GM23338 (cell line): ENCODE measurements around the gene SPZ1. TPM values are rescaled to one million over a fixed set of nuclear protein-coding genes. Genes with fewer than 3 reads are reported as not detected.

Source experiments
- ATAC-seq: fragments of 200-7000 bp; cut with Tn5 transposase; 3 replicates; pipeline ENCODE4 v1.9.1; 2020
- DNase-seq: peaks from one replicate; pipeline ENCODE4 v3.0.0-alpha.2; 2015; ENCODE audit warnings: low spot score
- H2AFZ ChIP-seq: fragments of 200-600 bp; sonication (generic); 2 replicates; pipeline ENCODE4 v1.8.0; 2016; ENCODE audit warnings: antibody characterized with exemption, mild to moderate bottlenecking, moderate library complexity
- H3F3A ChIP-seq: fragments of 200-600 bp; sonication (generic); replicated peaks from 2 replicates; pipeline ENCODE4 v1.8.0; 2017; ENCODE audit warnings: antibody characterized with exemption, mixed run types, low read depth
- H3K27ac ChIP-seq: fragments of 200-600 bp; sonication (generic); 2 replicates; pipeline ENCODE4 v1.6.1; 2016; ENCODE audit warnings: low read depth
- H3K27me3 ChIP-seq: fragments of 200-600 bp; sonication (generic); 2 replicates; pipeline ENCODE4 v1.8.0; 2016; ENCODE audit warnings: mild to moderate bottlenecking, mixed run types, moderate library complexity; ENCODE audit not compliant: insufficient read depth
- H3K36me3 ChIP-seq: fragments of 200-600 bp; sonication (generic); 2 replicates; pipeline ENCODE4 v1.8.0; 2016; ENCODE audit warnings: mild to moderate bottlenecking; ENCODE audit not compliant: insufficient read depth
- H3K4me1 ChIP-seq: fragments of 200-600 bp; sonication (generic); 2 replicates; pipeline ENCODE4 v1.8.0; 2016; ENCODE audit warnings: mild to moderate bottlenecking, moderate library complexity; ENCODE audit not compliant: insufficient read depth
- H3K4me2 ChIP-seq: fragments of 200-600 bp; sonication (generic); 2 replicates; pipeline ENCODE4 v1.7.1; 2017; ENCODE audit warnings: mixed run types
- H3K4me3 ChIP-seq: fragments of 200-600 bp; sonication (generic); 2 replicates; pipeline ENCODE4 v1.6.1; 2016; ENCODE audit warnings: mixed run types
- H3K79me2 ChIP-seq: fragments of 200-600 bp; sonication (generic); replicated peaks from 2 replicates; pipeline ENCODE4 v1.8.0; 2017; ENCODE audit warnings: mild to moderate bottlenecking; ENCODE audit not compliant: insufficient read depth
- H3K9me2 ChIP-seq: fragments of 200-600 bp; sonication (generic); 2 replicates; pipeline ENCODE4 v1.8.0; 2017; ENCODE audit not compliant: insufficient read depth
- H4K20me1 ChIP-seq: fragments of 200-600 bp; sonication (generic); replicated peaks from 2 replicates; pipeline ENCODE4 v1.8.0; 2017; ENCODE audit warnings: mild to moderate bottlenecking; ENCODE audit not compliant: insufficient read depth
- H3K27ac Mint-ChIP-seq: 2 replicates; pipeline ENCODE4 v1.8.0; 2020; ENCODE audit warnings: inconsistent platforms, mild to moderate bottlenecking, moderate library complexity, mixed read lengths
- H3K27me3 Mint-ChIP-seq: 3 replicates; pipeline ENCODE4 v1.8.0; 2022; ENCODE audit warnings: low read depth, mild to moderate bottlenecking, moderate library complexity, mixed read lengths, inconsistent platforms; ENCODE audit not compliant: insufficient read depth, poor library complexity
- H3K36me3 Mint-ChIP-seq: 3 replicates; pipeline ENCODE4 v1.8.0; 2021; ENCODE audit warnings: low read depth, mild to moderate bottlenecking, inconsistent platforms, moderate library complexity, mixed read lengths
- H3K4me1 Mint-ChIP-seq: 3 replicates; pipeline ENCODE4 v1.8.0; 2020; ENCODE audit warnings: mild to moderate bottlenecking, inconsistent platforms, mixed read lengths
- H3K4me3 Mint-ChIP-seq: 3 replicates; pipeline ENCODE4 v1.8.0; 2021; ENCODE audit warnings: moderate library complexity, mild to moderate bottlenecking, inconsistent platforms, mixed read lengths
- H3K9me3 Mint-ChIP-seq: 3 replicates; pipeline ENCODE4 v1.8.0; 2020; ENCODE audit warnings: moderate library complexity, mild to moderate bottlenecking, inconsistent platforms, mixed read lengths
- CREB1 ChIP-seq: fragments of 250-450 bp; sonication (Bioruptor Pico); IDR thresholded peaks from 2 replicates; pipeline ENCODE4 v1.5.0; 2020; ENCODE audit warnings: low read depth, mild to moderate bottlenecking, moderate library complexity
- CTCF ChIP-seq, 2 experiments: fragments of 200-600 bp in 1 of 2; sonication (generic) in 1 of 2; conservative IDR thresholded peaks; 2 replicates each; pipeline versions ENCODE4 v1.5.1 to v1.6.1; 2016 to 2017; ENCODE audit warnings: antibody characterized with exemption in 2 of 2, low read depth in 2 of 2, mild to moderate bottlenecking in 2 of 2, moderate library complexity in 1 of 2
- JUNB ChIP-seq: IDR thresholded peaks from one replicate; pipeline ENCODE4 v1.6.1; 2016; ENCODE audit warnings: antibody characterized with exemption; ENCODE audit not compliant: unreplicated experiment
- NANOG ChIP-seq: IDR thresholded peaks from 2 replicates; pipeline ENCODE4 v1.6.1; 2016; ENCODE audit warnings: antibody characterized with exemption, borderline replicate concordance
- POLR2AphosphoS5 ChIP-seq: IDR thresholded peaks from 2 replicates; pipeline ENCODE4 v1.6.1; 2016; ENCODE audit warnings: antibody characterized with exemption, low read depth
- STAT1 ChIP-seq: IDR thresholded peaks from one replicate; pipeline ENCODE4 v1.6.1; 2016; ENCODE audit warnings: antibody characterized with exemption; ENCODE audit not compliant: unreplicated experiment
- ZNF114 ChIP-seq: fragments of 250-450 bp; sonication (Bioruptor Pico); IDR thresholded peaks from 2 replicates; pipeline ENCODE4 v1.5.0; 2020; ENCODE audit warnings: mild to moderate bottlenecking, moderate library complexity
- polyA plus RNA-seq: library from polyadenylated mRNA; unstranded; fragments of >200 nt; fragmentation: Nextera tagmentation; extraction: Ambion mirVana; gene quantifications from 2 replicates; pipeline ENCODE4 v1.2.1, GENCODE V29; 2016
- total RNA-seq: library from RNA; depleted of rRNA; stranded (reverse); fragments of >200 nt; shearing (Covaris generic); gene quantifications from 2 replicates; pipeline ENCODE4 v1.2.3, GENCODE V29; 2014
- TF ChIP-seq, protein P1 (sequence below): IDR thresholded peaks from one replicate; pipeline ENCODE4 v1.6.1; 2018; ENCODE audit warnings: antibody characterized with exemption; ENCODE audit not compliant: unreplicated experiment

Gene SPZ1
- total and polyA plus RNA-seq, 2 experiments from 2014 or later, result not detected

DNA sequence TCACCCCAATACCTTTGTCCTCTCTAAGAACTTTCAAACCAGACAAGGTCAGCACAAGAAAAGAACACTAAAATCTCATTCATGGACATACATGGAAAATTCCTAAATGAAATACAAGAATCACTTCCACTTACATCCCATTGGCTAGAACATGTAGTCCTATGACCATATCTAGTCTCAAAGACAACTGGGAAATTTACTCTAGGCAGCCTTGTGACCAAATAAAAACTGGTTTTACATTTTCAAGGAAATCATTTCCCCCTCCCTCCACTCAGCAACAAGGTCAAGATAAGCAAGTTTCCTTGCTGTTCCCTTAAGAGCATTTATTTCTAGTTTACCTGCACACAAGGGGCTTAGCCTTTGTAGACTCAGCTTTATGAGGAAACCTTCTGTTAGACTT, 43.6 kb upstream of the SPZ1 start (continued):
- TF ChIP-seq ZNF114 (CRISPR knock-in tag), result no peak
- TF ChIP-seq, protein P1, sequence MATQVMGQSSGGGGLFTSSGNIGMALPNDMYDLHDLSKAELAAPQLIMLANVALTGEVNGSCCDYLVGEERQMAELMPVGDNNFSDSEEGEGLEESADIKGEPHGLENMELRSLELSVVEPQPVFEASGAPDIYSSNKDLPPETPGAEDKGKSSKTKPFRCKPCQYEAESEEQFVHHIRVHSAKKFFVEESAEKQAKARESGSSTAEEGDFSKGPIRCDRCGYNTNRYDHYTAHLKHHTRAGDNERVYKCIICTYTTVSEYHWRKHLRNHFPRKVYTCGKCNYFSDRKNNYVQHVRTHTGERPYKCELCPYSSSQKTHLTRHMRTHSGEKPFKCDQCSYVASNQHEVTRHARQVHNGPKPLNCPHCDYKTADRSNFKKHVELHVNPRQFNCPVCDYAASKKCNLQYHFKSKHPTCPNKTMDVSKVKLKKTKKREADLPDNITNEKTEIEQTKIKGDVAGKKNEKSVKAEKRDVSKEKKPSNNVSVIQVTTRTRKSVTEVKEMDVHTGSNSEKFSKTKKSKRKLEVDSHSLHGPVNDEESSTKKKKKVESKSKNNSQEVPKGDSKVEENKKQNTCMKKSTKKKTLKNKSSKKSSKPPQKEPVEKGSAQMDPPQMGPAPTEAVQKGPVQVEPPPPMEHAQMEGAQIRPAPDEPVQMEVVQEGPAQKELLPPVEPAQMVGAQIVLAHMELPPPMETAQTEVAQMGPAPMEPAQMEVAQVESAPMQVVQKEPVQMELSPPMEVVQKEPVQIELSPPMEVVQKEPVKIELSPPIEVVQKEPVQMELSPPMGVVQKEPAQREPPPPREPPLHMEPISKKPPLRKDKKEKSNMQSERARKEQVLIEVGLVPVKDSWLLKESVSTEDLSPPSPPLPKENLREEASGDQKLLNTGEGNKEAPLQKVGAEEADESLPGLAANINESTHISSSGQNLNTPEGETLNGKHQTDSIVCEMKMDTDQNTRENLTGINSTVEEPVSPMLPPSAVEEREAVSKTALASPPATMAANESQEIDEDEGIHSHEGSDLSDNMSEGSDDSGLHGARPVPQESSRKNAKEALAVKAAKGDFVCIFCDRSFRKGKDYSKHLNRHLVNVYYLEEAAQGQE, result no peak

DNA sequence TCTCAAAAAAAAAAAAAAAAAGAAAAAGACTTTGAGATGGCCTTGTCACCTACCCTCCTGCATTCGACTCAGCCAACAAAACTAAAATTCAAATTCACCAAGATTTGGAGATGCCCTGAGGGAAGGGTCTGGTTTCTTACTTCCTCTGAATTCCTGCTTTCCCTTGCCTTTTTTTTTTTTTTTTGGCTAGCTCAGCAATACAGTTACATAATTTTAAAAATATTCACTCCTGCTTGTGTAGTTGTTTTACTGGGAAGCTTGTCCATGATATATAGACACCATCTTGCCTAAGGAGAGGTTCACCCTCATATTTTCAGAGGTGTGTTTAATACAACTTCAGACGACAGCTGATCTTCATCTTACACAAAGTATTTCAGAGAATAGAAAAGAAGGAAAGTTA, 42.6 kb upstream of the SPZ1 start:
- Histone ChIP-seq H3K27me3 (no peaks in the 10 kb centered on the region), H3K79me2 (no peaks in the 10 kb centered on the region), H4K20me1 (no peaks in the 10 kb centered on the region), H3K36me3 (no peaks in the 10 kb centered on the region), H3K27ac (no peak overlapping the region), H3F3A (no peaks in the 10 kb centered on the region), H3K4me1 (no peaks in the 10 kb centered on the region), H3K9me2 (no peaks in the 10 kb centered on the region), H3K4me2 (no peak overlapping the region), H3K4me3 (no peak overlapping the region), H2AFZ (no peak overlapping the region)
- no peaks in the 10 kb centered on the region for H3K9me3 Mint-ChIP-seq
- DNase-seq (no peak), ATAC-seq (no peak)
- TF ChIP-seq JUNB, result no peak
- TF ChIP-seq CREB1, result no peak
- TF ChIP-seq CTCF (conservative IDR thresholded peaks at IDR 0.05; ENCODE audit: low read depth in 2 of 2), result no peak
- TF ChIP-seq STAT1, result no peak
- TF ChIP-seq POLR2AphosphoS5, result no peak
- no peak for TF ChIP-seq NANOG
- H3K27ac Mint-ChIP-seq, result no peak overlapping the region
- peaks cover 5% of the 10 kb centered on the region for H3K27me3 Mint-ChIP-seq
- H3K4me3 Mint-ChIP-seq, result no peak overlapping the region
- H3K36me3 Mint-ChIP-seq, result no peaks in the 10 kb centered on the region
- H3K4me1 Mint-ChIP-seq, result no peaks in the 10 kb centered on the region

DNA sequence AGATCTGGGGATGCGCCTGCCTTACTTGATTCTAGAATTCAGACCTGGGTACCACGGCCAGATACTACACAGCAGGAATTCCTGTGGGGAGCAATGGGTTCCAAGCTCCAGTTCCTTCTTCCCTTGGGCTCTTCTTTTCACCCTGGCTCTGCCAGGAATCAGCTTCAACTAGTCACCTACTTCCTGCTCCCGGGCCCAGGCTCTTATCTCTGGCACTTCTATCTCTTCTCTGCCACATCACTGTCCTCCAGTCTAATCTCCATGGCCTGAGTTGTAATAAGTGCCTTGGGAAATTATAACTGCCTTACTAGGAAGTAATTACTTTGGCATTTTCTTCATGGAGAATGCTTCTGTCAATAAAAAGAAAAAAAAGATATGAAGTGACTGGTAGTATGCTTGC, 37.7 kb upstream of the SPZ1 start:
- H3F3A ChIP-seq, result no peaks in the 10 kb centered on the region
- no peak for ATAC-seq
- no peaks in the 10 kb centered on the region for H3K36me3 ChIP-seq
- Mint-ChIP-seq H3K4me3 (no peak overlapping the region), H3K27ac (no peak overlapping the region), H3K36me3 (no peaks in the 10 kb centered on the region), H3K9me3 (no peaks in the 10 kb centered on the region), H3K4me1 (peaks cover 5% of the 10 kb centered on the region), H3K27me3 (peaks cover 2% of the 10 kb centered on the region)
- no peaks in the 10 kb centered on the region for H4K20me1 ChIP-seq
- no peaks in the 10 kb centered on the region for H3K9me2 ChIP-seq
- no peak overlapping the region for H3K4me3 ChIP-seq
- no peaks in the 10 kb centered on the region for H3K79me2 ChIP-seq
- no peaks in the 10 kb centered on the region for H3K27me3 ChIP-seq
- H2AFZ ChIP-seq, result peak overlapping the region; percentile 49; the same call in 1 of the 2 replicates
- DNase-seq, result no peak
- TF ChIP-seq STAT1, result no peak
- no peak for TF ChIP-seq POLR2AphosphoS5
- no peak overlapping the region for H3K4me2 ChIP-seq
- H3K27ac ChIP-seq, result no peak overlapping the region
- no peaks in the 10 kb centered on the region for H3K4me1 ChIP-seq
